ENCODE data around the gene POU2F3.

POU2F3 gene

GRCh38 chr11:120302001-120302805 is 62.3 kb downstream of the POU2F3 start:
- TF ChIP-seq, protein P1, sequence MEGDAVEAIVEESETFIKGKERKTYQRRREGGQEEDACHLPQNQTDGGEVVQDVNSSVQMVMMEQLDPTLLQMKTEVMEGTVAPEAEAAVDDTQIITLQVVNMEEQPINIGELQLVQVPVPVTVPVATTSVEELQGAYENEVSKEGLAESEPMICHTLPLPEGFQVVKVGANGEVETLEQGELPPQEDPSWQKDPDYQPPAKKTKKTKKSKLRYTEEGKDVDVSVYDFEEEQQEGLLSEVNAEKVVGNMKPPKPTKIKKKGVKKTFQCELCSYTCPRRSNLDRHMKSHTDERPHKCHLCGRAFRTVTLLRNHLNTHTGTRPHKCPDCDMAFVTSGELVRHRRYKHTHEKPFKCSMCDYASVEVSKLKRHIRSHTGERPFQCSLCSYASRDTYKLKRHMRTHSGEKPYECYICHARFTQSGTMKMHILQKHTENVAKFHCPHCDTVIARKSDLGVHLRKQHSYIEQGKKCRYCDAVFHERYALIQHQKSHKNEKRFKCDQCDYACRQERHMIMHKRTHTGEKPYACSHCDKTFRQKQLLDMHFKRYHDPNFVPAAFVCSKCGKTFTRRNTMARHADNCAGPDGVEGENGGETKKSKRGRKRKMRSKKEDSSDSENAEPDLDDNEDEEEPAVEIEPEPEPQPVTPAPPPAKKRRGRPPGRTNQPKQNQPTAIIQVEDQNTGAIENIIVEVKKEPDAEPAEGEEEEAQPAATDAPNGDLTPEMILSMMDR (IDR thresholded peaks at IDR 0.05) = no peak

DNA sequence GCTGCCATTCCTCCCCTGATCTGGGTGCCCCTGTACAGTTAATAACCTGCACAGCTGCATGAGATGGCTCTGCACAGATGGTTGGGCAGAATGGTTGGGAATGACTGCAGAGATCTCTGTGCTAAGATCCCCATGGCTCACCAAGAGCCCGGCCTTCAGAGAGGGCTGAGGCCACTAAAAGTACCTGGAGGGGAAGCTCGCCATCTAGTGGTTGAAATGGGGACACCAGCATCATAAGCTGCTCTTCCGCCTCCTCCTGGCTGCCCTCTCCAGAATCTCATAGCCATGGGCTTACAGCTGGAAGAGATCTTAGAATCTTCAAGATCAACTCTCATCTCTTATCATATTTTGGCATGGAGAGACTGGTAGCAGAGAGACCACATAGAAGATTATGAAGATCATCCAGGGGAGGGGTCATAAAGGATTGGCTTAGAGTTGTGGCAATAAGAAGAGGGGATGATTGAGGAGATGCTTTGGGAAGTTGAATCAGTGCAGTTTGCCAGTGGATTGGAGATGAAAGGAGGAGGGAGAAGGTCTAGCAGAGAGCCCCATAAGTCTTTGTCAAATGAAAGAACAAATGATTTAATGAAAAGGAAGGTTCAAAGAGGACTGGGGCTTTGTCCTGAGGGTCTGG is 63.2 kb downstream of the POU2F3 start:
- TF ChIP-seq, protein P1 (IDR thresholded peaks at IDR 0.05) = peak; percentile 96

DNA sequence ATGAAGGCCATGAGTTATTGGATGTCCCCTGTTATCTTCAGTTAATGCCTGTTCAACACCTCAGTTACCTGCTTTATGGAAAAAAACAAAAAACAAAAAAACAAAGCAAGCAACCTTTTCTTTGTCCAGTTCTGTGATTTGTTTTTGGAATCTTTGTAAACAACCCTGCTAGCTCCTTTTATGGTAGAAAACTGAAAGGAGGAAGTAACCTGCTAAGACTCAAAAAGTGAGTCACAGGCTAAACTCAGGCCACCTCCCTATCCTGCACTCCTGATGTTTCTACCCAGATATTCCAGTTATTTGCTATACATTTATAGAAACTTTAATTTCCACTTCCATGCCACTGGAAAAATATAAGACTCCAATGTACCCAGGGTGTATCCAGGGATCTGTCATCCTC is 64.6 kb downstream of the POU2F3 start:
- TF ChIP-seq, protein P1 (IDR thresholded peaks at IDR 0.05) = no peak

- TF ChIP-seq, protein P1 (IDR thresholded peaks at IDR 0.05) = no peak
These were observed 65.3 kb downstream of the POU2F3 start for GRCh38 chr11:120305286-120305685.

GRCh38 chr11:120306519-120307242 is 66.7 kb downstream of the POU2F3 start:
- TF ChIP-seq, protein P1 (IDR thresholded peaks at IDR 0.05) = no peak

GRCh38 chr11:120307476-120307875 is 67.5 kb downstream of the POU2F3 start:
- TF ChIP-seq, protein P1 (IDR thresholded peaks at IDR 0.05) = no peak

DNA sequence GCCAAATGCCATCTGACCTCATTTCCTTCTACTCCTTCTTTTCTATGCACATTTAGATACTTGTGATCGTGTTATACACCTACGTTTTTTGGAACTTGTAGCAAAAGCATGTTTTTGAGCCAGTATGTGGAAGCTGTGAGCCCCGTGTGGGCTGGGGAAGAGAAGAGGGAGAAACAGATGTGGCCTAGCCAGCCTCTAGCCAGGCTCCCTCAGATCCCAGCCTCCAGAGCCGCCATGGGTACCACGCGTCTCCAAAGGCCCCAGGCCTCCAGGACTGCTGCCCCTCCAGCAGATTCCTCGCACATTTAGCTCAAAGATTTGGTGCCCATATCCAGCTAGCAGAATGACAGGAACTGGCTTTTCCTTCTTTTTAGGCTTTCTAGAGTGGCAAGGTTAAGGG is 68.1 kb downstream of the POU2F3 start:
- TF ChIP-seq, protein P1 (IDR thresholded peaks at IDR 0.05) = no peak
